ENCODE data around the gene RNU1-4. TPM values are rescaled to one million over a fixed set of nuclear protein-coding genes. Genes with fewer than 3 reads are reported as not detected.
"Not testable (repeated sequence)": the region's sequence is repeated elsewhere in the genome, so short reads cannot be mapped to it uniquely, and the experiment has no call there.

The RNU1-4 gene
- total RNA-seq, 1 donor from 2014 or later = 6,803 TPM

GRCh38 chr1:16719571-16720350 is 20.6 kb upstream of the RNU1-4 start:
- H3K36me3 ChIP-seq = no peaks in the 10 kb centered on the region
- TF ChIP-seq, protein P1, sequence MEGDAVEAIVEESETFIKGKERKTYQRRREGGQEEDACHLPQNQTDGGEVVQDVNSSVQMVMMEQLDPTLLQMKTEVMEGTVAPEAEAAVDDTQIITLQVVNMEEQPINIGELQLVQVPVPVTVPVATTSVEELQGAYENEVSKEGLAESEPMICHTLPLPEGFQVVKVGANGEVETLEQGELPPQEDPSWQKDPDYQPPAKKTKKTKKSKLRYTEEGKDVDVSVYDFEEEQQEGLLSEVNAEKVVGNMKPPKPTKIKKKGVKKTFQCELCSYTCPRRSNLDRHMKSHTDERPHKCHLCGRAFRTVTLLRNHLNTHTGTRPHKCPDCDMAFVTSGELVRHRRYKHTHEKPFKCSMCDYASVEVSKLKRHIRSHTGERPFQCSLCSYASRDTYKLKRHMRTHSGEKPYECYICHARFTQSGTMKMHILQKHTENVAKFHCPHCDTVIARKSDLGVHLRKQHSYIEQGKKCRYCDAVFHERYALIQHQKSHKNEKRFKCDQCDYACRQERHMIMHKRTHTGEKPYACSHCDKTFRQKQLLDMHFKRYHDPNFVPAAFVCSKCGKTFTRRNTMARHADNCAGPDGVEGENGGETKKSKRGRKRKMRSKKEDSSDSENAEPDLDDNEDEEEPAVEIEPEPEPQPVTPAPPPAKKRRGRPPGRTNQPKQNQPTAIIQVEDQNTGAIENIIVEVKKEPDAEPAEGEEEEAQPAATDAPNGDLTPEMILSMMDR (IDR thresholded peaks at IDR 0.05) = no peak
- intact Hi-C loops (cut with DNase I) = no loop called here
- H3K27me3 ChIP-seq (ENCODE audit: low read depth) = peaks cover 38% of the 10 kb centered on the region
- H3K27ac ChIP-seq = no peak overlapping the region
- ATAC-seq (no peak), DNase-seq (no peak)
- no peaks in the 10 kb centered on the region for H3K4me1 ChIP-seq
- no peaks in the 10 kb centered on the region for H3K9me3 ChIP-seq
- H3K4me3 ChIP-seq = no peak overlapping the region

GRCh38 chr1:16720351-16721223 is 19.7 kb upstream of the RNU1-4 start:
- H3K27me3 ChIP-seq (ENCODE audit: low read depth) = peaks cover 46% of the 10 kb centered on the region
- DNase-seq = no peak

DNA sequence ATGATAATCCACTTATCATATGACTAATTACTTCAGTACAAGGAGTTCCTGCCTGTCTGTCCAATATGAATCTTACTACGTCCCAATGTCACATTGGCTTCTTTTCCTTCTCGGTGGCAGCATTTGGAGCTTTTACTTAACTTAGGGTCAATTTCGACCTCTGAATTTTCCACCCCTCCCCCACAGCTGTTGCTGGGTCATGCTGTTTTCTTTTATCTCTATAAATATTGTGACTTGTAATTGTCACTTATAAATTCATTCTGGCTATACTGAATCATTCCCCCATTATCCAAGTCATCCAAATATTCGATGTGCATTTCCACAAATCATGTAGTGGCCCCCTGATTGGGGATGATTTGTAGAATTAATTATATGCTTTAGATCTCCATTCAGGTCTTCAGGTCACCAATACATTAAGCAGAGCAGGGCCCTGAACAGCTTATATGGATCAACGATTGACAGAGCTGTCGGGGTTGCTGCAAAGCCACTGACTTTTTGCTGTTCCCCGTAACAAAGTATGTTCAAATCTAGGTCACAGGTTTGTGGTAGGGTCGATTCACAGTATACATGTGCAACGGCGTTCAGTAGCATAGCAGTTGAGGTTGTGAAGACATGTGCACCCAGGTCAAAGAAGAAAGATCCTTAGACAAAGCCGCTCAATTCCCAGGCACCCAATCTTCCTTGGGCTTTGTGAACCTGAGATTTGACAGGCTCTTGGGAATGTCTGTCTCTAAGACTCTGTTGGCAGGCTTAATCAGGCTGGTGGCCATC is 18.3 kb upstream of the RNU1-4 start:
- H3K4me3 ChIP-seq = no peak overlapping the region
- TF ChIP-seq, protein P1 (IDR thresholded peaks at IDR 0.05) = no peak
- H3K27ac ChIP-seq = no peak overlapping the region
- intact Hi-C loops (cut with DNase I) = no loop called here
- no peaks in the 10 kb centered on the region for H3K4me1 ChIP-seq
- no peaks in the 10 kb centered on the region for H3K36me3 ChIP-seq
- H3K27me3 ChIP-seq (ENCODE audit: low read depth) = peaks cover 46% of the 10 kb centered on the region
- no peaks in the 10 kb centered on the region for H3K9me3 ChIP-seq
- DNase-seq = no peak
- no peak for ATAC-seq

More at GRCh38 chr1:16720351-16721223, 19.7 kb upstream of the RNU1-4 start:
- Histone ChIP-seq H3K4me3 (no peak overlapping the region), H3K9me3 (no peaks in the 10 kb centered on the region), H3K36me3 (no peaks in the 10 kb centered on the region), H3K4me1 (no peaks in the 10 kb centered on the region), H3K27ac (no peak overlapping the region)
- intact Hi-C loops (cut with DNase I) = no loop called here
- ATAC-seq = no peak
- TF ChIP-seq, protein P1 (IDR thresholded peaks at IDR 0.05) = no peak

DNA sequence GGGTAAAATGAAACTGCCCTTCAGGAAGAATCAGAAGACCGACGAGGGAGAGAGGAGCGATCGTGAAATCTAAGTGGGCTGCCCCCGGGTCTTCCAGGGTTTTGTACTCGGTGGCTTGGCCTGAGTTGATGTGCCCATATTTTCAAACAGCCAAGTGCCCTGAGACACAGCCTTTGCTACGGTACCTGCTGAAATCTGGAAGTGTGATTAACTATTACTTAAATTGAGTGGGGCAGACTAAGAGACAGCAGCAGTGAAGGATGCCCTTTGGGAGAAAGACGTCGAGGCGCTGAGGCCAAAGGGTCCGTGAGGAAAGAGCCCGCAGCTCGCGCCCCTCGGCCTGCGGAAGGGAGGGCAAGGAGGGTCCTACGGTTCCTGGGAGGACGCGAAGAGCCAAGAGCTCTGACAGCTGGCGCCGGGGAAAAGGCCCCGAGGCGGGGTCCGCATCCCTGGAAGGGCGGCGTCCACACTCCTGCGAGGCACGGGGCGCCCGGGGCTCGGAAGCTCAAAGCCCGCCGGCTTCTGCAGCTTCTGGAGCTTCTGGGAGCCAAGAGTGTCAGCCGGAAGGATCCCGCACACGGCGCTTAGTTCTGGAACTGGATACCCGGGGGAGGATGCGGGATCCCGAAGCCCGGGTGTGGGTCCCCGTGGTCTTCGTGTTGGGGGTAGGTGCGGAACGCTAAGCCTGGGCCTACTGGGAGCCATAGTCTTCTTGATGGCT is 15.4 kb upstream of the RNU1-4 start:
- ATAC-seq = peak; percentile 39 to 61
- no peak for DNase-seq
- Histone ChIP-seq H3K27ac (no peak overlapping the region), H3K4me1 (no peaks in the 10 kb centered on the region), H3K27me3 (ENCODE audit: low read depth) (peaks cover 32% of the 10 kb centered on the region), H3K4me3 (no peak overlapping the region), H3K36me3 (no peaks in the 10 kb centered on the region), H3K9me3 (no peaks in the 10 kb centered on the region)
- TF ChIP-seq, protein P1 (IDR thresholded peaks at IDR 0.05) = no peak
- intact Hi-C loops (cut with DNase I) = no loop called here

GRCh38 chr1:16725439-16726245 is 14.7 kb upstream of the RNU1-4 start:
- intact Hi-C loops (cut with DNase I); H3K4me1 ChIP-seq; H3K36me3 ChIP-seq; DNase-seq; H3K4me3 ChIP-seq; H3K27ac ChIP-seq; H3K9me3 ChIP-seq: not testable (repeated sequence)
- ATAC-seq = peak in 1 of 2 donors; percentile 8
- peaks cover 32% of the 10 kb centered on the region for H3K27me3 ChIP-seq (ENCODE audit: low read depth)

Data from lower lobe of right lung (tissue), 2 donors.